PFSK-1 (cell line): ENCODE results near the gene TGFBRAP1. TPM values are rescaled to one million over a fixed set of nuclear protein-coding genes. Genes with fewer than 3 reads are reported as not detected.
A peak's percentile ranks its signal among the peaks of the same experiment; 100 is the strongest.

ENCODE experiments used
- FOXP2 ChIP-seq: optimal IDR thresholded peaks from 2 replicates; pipeline ENCODE3; 2011; ENCODE audit warnings: borderline replicate concordance, control low read depth, inconsistent platforms; ENCODE audit not compliant: insufficient read depth; ENCODE audit errors: extremely low read length, extremely low read depth
- POLR2AphosphoS5 ChIP-seq: IDR thresholded peaks from 2 replicates; pipeline ENCODE4 v1.6.1; 2012; ENCODE audit warnings: low read depth, mild to moderate bottlenecking, control low read depth, low read length, moderate library complexity
- SIN3A ChIP-seq: IDR thresholded peaks from 2 replicates; pipeline ENCODE4 v1.6.1; 2012; ENCODE audit warnings: mild to moderate bottlenecking, low read length, moderate library complexity, borderline replicate concordance; ENCODE audit not compliant: insufficient read depth
- TAF1 ChIP-seq: IDR thresholded peaks from 2 replicates; pipeline ENCODE4 v1.6.1; 2012; ENCODE audit warnings: low read length, control low read depth, borderline replicate concordance; ENCODE audit not compliant: insufficient read depth
- polyA plus RNA-seq: library from polyadenylated mRNA; unstranded; fragments of >200 nt; gene quantifications from one replicate; pipeline ENCODE4 v1.2.1, GENCODE V29; 2012; ENCODE audit warnings: low read depth, missing spikeins; ENCODE audit not compliant: insufficient read length
- TF ChIP-seq, protein P1 (sequence below), 2 experiments: IDR thresholded peaks; 2 replicates each; pipeline versions ENCODE4 v1.6.1 to v1.8.0; 2011 to 2012; ENCODE audit warnings: low read depth in 2 of 2, low read length in 2 of 2, control low read depth in 1 of 2, inconsistent platforms in 1 of 2, mild to moderate bottlenecking in 1 of 2, moderate library complexity in 1 of 2; ENCODE audit not compliant: insufficient read depth in 1 of 2

TGFBRAP1 gene, protein sequence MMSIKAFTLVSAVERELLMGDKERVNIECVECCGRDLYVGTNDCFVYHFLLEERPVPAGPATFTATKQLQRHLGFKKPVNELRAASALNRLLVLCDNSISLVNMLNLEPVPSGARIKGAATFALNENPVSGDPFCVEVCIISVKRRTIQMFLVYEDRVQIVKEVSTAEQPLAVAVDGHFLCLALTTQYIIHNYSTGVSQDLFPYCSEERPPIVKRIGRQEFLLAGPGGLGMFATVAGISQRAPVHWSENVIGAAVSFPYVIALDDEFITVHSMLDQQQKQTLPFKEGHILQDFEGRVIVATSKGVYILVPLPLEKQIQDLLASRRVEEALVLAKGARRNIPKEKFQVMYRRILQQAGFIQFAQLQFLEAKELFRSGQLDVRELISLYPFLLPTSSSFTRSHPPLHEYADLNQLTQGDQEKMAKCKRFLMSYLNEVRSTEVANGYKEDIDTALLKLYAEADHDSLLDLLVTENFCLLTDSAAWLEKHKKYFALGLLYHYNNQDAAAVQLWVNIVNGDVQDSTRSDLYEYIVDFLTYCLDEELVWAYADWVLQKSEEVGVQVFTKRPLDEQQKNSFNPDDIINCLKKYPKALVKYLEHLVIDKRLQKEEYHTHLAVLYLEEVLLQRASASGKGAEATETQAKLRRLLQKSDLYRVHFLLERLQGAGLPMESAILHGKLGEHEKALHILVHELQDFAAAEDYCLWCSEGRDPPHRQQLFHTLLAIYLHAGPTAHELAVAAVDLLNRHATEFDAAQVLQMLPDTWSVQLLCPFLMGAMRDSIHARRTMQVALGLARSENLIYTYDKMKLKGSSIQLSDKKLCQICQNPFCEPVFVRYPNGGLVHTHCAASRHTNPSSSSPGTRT
- polyA plus RNA-seq, result 28.6 TPM

DNA sequence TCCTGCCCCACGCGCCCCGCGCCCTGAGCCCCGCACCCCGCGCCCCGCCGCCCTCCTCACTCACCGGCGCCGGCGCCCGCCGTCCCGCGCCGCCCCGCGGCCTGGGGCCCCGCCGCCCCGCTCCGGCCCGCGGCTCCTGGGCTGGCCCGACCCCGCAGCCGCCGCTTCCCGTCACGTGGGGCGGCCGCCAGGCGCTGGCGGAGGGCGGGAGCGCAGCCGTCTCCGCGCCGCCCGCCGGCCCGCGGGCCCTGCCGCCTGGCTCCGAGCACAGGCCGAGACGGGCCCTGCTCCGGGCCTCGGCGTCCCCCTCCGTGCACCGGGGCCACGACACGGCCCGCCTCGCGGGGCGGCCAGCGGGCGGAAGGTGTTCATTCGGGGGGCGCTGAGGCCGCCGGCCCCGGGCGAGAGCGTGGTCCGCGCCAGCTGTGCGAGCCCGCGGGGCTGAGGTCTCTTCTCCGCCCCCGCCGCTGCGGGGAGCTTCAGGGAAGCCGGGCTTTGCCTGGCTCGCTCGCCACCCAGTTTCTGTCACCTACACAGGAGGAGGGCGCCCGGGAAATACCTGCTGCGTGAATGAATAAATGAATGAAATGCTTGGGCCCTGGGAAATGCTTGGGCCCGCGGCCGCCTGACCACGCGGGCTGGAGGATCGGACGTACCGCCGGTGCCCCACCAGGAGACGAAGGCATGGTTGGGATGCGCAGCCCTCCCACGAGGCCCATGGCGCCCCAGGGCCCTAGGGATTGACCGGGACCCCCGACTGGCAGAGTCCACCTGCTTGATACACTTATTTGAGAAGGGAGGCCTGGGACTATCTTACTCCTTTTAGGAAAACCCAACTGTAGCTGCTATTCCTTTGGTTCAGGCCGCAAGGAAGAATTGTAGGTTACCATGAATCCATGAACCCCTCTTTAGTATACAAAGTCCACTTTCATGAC lies at the start of gene TGFBRAP1:
TSS of gene TGFBRAP1 (minus strand) at position 175 of the 935 bp plus-strand sequence. CDS start 21,434 bp downstream, outside the sequence.
- TF ChIP-seq SIN3A, result no peak
- TF ChIP-seq POLR2AphosphoS5, result no peak
- TF ChIP-seq TAF1, result 0 out of 2 replicates have a peak, but pooled peaks have one; percentile 33
- TF ChIP-seq, protein P1, sequence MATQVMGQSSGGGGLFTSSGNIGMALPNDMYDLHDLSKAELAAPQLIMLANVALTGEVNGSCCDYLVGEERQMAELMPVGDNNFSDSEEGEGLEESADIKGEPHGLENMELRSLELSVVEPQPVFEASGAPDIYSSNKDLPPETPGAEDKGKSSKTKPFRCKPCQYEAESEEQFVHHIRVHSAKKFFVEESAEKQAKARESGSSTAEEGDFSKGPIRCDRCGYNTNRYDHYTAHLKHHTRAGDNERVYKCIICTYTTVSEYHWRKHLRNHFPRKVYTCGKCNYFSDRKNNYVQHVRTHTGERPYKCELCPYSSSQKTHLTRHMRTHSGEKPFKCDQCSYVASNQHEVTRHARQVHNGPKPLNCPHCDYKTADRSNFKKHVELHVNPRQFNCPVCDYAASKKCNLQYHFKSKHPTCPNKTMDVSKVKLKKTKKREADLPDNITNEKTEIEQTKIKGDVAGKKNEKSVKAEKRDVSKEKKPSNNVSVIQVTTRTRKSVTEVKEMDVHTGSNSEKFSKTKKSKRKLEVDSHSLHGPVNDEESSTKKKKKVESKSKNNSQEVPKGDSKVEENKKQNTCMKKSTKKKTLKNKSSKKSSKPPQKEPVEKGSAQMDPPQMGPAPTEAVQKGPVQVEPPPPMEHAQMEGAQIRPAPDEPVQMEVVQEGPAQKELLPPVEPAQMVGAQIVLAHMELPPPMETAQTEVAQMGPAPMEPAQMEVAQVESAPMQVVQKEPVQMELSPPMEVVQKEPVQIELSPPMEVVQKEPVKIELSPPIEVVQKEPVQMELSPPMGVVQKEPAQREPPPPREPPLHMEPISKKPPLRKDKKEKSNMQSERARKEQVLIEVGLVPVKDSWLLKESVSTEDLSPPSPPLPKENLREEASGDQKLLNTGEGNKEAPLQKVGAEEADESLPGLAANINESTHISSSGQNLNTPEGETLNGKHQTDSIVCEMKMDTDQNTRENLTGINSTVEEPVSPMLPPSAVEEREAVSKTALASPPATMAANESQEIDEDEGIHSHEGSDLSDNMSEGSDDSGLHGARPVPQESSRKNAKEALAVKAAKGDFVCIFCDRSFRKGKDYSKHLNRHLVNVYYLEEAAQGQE (IDR thresholded peaks at IDR 0.05; ENCODE audit: insufficient read depth in 1 of 2, low read depth in 2 of 2, low read length in 2 of 2), result no peak
- no peak for TF ChIP-seq FOXP2

DNA sequence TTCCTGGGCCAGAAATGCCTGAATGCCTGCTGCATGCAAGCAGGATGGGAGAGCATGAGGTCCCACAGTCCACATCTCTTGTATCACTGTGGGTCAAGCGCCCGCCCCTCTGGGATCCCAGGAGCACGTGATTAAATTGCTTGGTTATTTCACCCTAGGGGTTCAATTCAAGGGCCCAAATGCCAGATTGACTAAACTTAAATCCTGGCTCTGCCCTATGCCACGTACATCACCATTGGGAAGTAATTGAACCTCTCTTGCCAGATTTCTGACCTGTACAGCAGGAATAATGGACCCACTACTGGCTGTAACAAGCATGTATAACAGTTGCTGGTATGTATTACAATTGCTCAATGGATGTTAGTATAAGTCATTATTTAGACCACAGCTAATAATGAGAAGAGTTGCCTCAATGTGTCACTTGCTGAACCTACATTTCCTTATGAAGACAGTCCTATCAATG lies 49.4 kb upstream of the TGFBRAP1 start:
- TF ChIP-seq SIN3A, result no peak

DNA sequence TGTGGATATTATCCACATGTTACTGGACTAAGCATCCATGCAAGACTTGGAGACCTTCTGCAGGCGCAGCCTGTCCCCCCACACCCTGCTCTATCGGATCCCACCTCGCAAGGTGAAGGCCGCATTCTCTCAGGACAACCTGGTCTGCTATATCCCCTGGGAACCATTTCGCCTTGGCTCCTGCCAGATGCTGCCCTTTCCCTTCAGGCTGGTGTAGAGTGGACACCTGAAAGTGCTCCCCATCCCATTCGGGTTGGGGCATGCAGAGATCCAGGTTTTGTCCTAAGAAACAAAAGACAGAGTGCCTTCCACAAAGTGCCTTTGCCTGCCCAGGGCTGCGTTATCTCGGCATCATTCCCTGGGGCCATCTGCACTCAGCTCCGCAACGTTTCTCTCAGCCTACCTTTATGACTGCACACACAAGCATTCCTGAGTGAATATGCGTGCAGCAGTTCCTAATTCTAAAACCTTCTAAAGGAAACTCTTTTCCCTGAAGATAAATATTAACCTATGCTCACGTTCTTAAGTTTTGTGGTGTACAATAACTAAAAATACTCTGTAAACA lies 48.8 kb upstream of the TGFBRAP1 start:
- TF ChIP-seq POLR2AphosphoS5, result no peak
- TF ChIP-seq FOXP2, result no peak
- TF ChIP-seq, protein P1 (IDR thresholded peaks at IDR 0.05; ENCODE audit: insufficient read depth in 1 of 2, low read depth in 2 of 2, low read length in 2 of 2), result no peak
- TF ChIP-seq TAF1, result no peak
- no peak for TF ChIP-seq SIN3A

DNA sequence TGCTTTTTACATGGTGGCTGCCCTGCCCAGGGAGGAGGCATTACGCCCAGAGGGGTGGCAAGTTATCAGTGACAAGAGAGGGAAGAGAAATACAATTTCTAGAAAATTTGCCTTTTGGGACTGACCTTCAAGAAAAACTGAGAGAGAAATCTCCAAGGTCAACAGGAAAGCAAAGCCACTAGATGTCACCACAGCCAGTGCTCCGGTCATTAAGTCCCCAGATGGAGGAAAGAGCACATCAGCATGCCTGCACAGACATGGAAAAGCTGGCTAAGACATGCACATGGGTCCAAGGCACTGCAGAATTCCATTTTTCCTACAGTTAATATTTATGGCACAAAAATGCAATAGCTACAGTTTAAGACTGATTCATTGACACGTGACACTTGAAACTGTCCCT lies 48.3 kb upstream of the TGFBRAP1 start:
- no peak for TF ChIP-seq POLR2AphosphoS5
- TF ChIP-seq FOXP2, result no peak
- no peak for TF ChIP-seq SIN3A
- TF ChIP-seq TAF1, result no peak
- TF ChIP-seq, protein P1 (IDR thresholded peaks at IDR 0.05; ENCODE audit: insufficient read depth in 1 of 2, low read depth in 2 of 2, low read length in 2 of 2), result no peak
